Erythroblast (primary cell): ENCODE data around the gene SMURF2.

Source experiments
- GATA1 ChIP-seq: IDR thresholded peaks from 2 replicates; pipeline ENCODE4 v1.6.1; 2011; ENCODE audit warnings: low read depth, mild to moderate bottlenecking, control low read depth, low read length, moderate library complexity
- POLR2A ChIP-seq: IDR thresholded peaks from 2 replicates; pipeline ENCODE4 v1.6.1; 2011; ENCODE audit warnings: mild to moderate bottlenecking, low read length

GRCh38 chr17:64596439-64596838 is 65.7 kb downstream of the SMURF2 start:
- no peak for TF ChIP-seq POLR2A
- TF ChIP-seq GATA1: no peak
